Endothelial cell of umbilical vein (primary cell): Measurements from ENCODE around the gene WRAP53. TPM values are rescaled to one million over a fixed set of nuclear protein-coding genes. Genes with fewer than 3 reads are reported as not detected.

Experiments used
- BruUV-seq: library from RNA; stranded (reverse); fragments of 400-500 nt; replicated peaks from 2 replicates; lab custom pipeline; 2021; lab: Mats Ljungman, UMichigan
- CTCF ChIA-PET: fragments of 300-600, 350-600 bp; sonication (Branson Sonifier 250); formaldehyde crosslinking; loops from one replicate; lab custom pipeline; 2021; ENCODE audit warnings: antibody characterized with exemption, inconsistent platforms; lab: Charles Lee
- POLR2A ChIA-PET: fragments of 300-600, 350-600 bp; sonication (Branson Sonifier 250); formaldehyde crosslinking; loops from one replicate; lab custom pipeline; 2021; ENCODE audit warnings: antibody characterized with exemption, inconsistent platforms; lab: Charles Lee
- DNase-seq: peaks from one replicate; pipeline ENCODE4 v3.0.0-alpha.2; 2011; ENCODE audit warnings: low read depth, low spot score
- FAIRE-seq: peaks from 2 replicates; lab custom pipeline; 2011; peaks lifted over from hg19 to GRCh38; lab: Jason Lieb, UNC
- H2AFZ ChIP-seq: 2 replicates; pipeline ENCODE4 v1.6.0; 2012; ENCODE audit warnings: low read depth, low read length, control low read depth, inconsistent platforms
- H3K27ac ChIP-seq: 2 replicates; pipeline ENCODE4 v1.5.1; 2011; ENCODE audit warnings: low read depth, mild to moderate bottlenecking, control low read depth, low read length, moderate library complexity; ENCODE audit not compliant: insufficient read depth
- H3K27me3 ChIP-seq, 2 experiments: 2 replicates each; pipeline versions ENCODE4 v1.6.0 to v1.6.1; 2011; ENCODE audit warnings: low read length in 2 of 2, mixed read lengths in 1 of 2; ENCODE audit not compliant: control insufficient read depth in 2 of 2, insufficient read depth in 2 of 2
- H3K36me3 ChIP-seq, 2 experiments: 2 replicates in 1 of 2; 3 replicates in 1 of 2; pipeline ENCODE4 v1.5.1; 2011; ENCODE audit warnings: low read length in 2 of 2, mild to moderate bottlenecking in 1 of 2, moderate library complexity in 1 of 2; ENCODE audit not compliant: control insufficient read depth in 2 of 2, insufficient read depth in 2 of 2; ENCODE audit errors: extremely low read depth in 1 of 2
- H3K4me1 ChIP-seq: 3 replicates; pipeline ENCODE4 v1.5.1; 2011; ENCODE audit warnings: mild to moderate bottlenecking, low read length; ENCODE audit not compliant: control insufficient read depth, insufficient read depth; ENCODE audit errors: extremely low read depth
- H3K4me2 ChIP-seq: 2 replicates; pipeline ENCODE4 v1.6.1; 2011; ENCODE audit warnings: low read length, control low read depth, mixed read lengths; ENCODE audit not compliant: insufficient read depth
- H3K4me3 ChIP-seq, 3 experiments: fragments of 200-600 bp in 1 of 3; sonication (generic), shearing (Covaris generic) in 1 of 3; replicated peaks in 1 of 3; 2 replicates each; pipeline ENCODE4 v1.5.1; 2011 to 2016; ENCODE audit warnings: control low read depth in 3 of 3, low read length in 3 of 3, mild to moderate bottlenecking in 2 of 3, inconsistent platforms in 1 of 3, low read depth in 1 of 3, moderate library complexity in 1 of 3; ENCODE audit not compliant: insufficient read depth in 1 of 3
- H3K79me2 ChIP-seq: 2 replicates; pipeline ENCODE4 v1.6.0; 2012; ENCODE audit warnings: low read length, inconsistent platforms; ENCODE audit not compliant: control insufficient read depth, insufficient read depth
- H3K9ac ChIP-seq: replicated peaks from 2 replicates; pipeline ENCODE3; 2011; ENCODE audit warnings: low read length, control low read depth; ENCODE audit not compliant: insufficient read depth; ENCODE audit errors: extremely low read depth
- H3K9me1 ChIP-seq: replicated peaks from 3 replicates; pipeline ENCODE4 v1.6.0; 2011; ENCODE audit warnings: mild to moderate bottlenecking, low read length; ENCODE audit not compliant: control insufficient read depth, insufficient read depth; ENCODE audit errors: extremely low read depth
- H3K9me3 ChIP-seq: replicated peaks from 2 replicates; pipeline ENCODE4 v1.5.1; 2012; ENCODE audit warnings: low read length, inconsistent platforms; ENCODE audit not compliant: control insufficient read depth, insufficient read depth
- H4K20me1 ChIP-seq: replicated peaks from 2 replicates; pipeline ENCODE3; 2011; ENCODE audit warnings: mild to moderate bottlenecking, low read length; ENCODE audit not compliant: control insufficient read depth, insufficient read depth; ENCODE audit errors: extremely low read depth
- CTCF ChIP-seq, 2 donors: IDR thresholded peaks; 1 replicate in 1 of 2; 2 replicates in 1 of 2; pipeline ENCODE4 v1.5.1; 2011; ENCODE audit warnings: low read length in 2 of 2, mild to moderate bottlenecking in 2 of 2, moderate library complexity in 2 of 2, control low read depth in 1 of 2, inconsistent platforms in 1 of 2, low read depth in 1 of 2; ENCODE audit not compliant: insufficient read depth in 1 of 2; ENCODE audit errors: extremely low read depth in 1 of 2
- EZH2 ChIP-seq: IDR thresholded peaks from 2 replicates; pipeline ENCODE4 v1.6.1; 2012; ENCODE audit warnings: borderline replicate concordance, low read depth, mild to moderate bottlenecking, moderate library complexity, low read length, inconsistent platforms; ENCODE audit not compliant: severe bottlenecking
- FOS ChIP-seq: IDR thresholded peaks from 2 replicates; pipeline ENCODE4 v1.6.1; 2011; ENCODE audit warnings: mild to moderate bottlenecking, low read length, moderate library complexity, borderline replicate concordance; ENCODE audit not compliant: insufficient read depth
- GATA2 ChIP-seq: IDR thresholded peaks from 2 replicates; pipeline ENCODE4 v1.7.0; 2011; ENCODE audit warnings: low read depth, mild to moderate bottlenecking, moderate library complexity, mixed read lengths, low read length; ENCODE audit not compliant: insufficient read length, insufficient read depth
- JUN ChIP-seq: IDR thresholded peaks from 2 replicates; pipeline ENCODE4 v1.6.1; 2011; ENCODE audit warnings: borderline replicate concordance, low read depth; ENCODE audit not compliant: insufficient read length, insufficient read depth
- MAX ChIP-seq: IDR thresholded peaks from 2 replicates; pipeline ENCODE4 v1.6.1; 2011; ENCODE audit not compliant: insufficient read depth, insufficient read length
- MYC ChIP-seq: IDR thresholded peaks from one replicate; pipeline ENCODE4 v1.6.1; 2011; ENCODE audit warnings: mild to moderate bottlenecking, low read depth, low read length
- POLR2A ChIP-seq: IDR thresholded peaks from 2 replicates; pipeline ENCODE4 v1.6.1; 2012; ENCODE audit warnings: low read depth, mild to moderate bottlenecking, control low read depth, low read length
- POLR2AphosphoS5 ChIP-seq: IDR thresholded peaks from 2 replicates; pipeline ENCODE4 v1.6.1; 2012; ENCODE audit warnings: low read depth, mild to moderate bottlenecking, control low read depth, low read length, moderate library complexity; ENCODE audit not compliant: insufficient read depth
- dilution Hi-C: fragments of 300-500 bp; cut with MboI; formaldehyde crosslinking; loops from one replicate; pipeline ENCODE4 v1.15.0; 2019; ENCODE audit warnings: low sequenced_read_pairs; ENCODE audit not compliant: extremely low pct_ligation_motif_present
- intact Hi-C: fragments of 100-400 bp; cut with micrococcal nuclease; formaldehyde crosslinking; loops from one replicate; pipeline ENCODE4 v1.10.0; 2022
- polyA plus RNA-seq, 4 experiments: library from polyadenylated mRNA; depleted of rRNA in 3 of 4; stranded (reverse) in 3 of 4; unstranded in 1 of 4; fragments of >200 nt; gene quantifications; 2 replicates each; pipeline versions ENCODE4 v1.2.1 to v1.2.3, GENCODE V29; 2011 to 2012; ENCODE audit warnings: missing spikeins in 1 of 4
- total RNA-seq: library from RNA; stranded (reverse); gene quantifications from 2 replicates; pipeline ENCODE4 v1.2.3, GENCODE V29; 2021

The WRAP53 gene
- total and polyA plus RNA-seq, 2 donors (not counting 3 experiments of a cell fraction or from before 2014, with no cell fraction given), result 17.9 to 28.0 TPM

GRCh38 chr17:7707858-7708750 is 19.8 kb downstream of the WRAP53 start:
- Histone ChIP-seq H3K4me2 (no peak overlapping the region), H4K20me1 (no peaks in the 10 kb centered on the region), H3K4me1 (peaks cover 6% of the 10 kb centered on the region), H3K36me3 (no peaks in the 10 kb centered on the region), H3K9ac (no peak overlapping the region), H3K27ac (no peak overlapping the region), H3K4me3 (no peak overlapping the region), H2AFZ (no peak overlapping the region), H3K9me3 (no peaks in the 10 kb centered on the region), H3K27me3 (peaks cover 35% of the 10 kb centered on the region in 2 experiments), H3K79me2 (no peaks in the 10 kb centered on the region), H3K9me1 (no peaks in the 10 kb centered on the region)
- POLR2A ChIA-PET, result no interaction called here
- intact Hi-C loops, result no loop called here
- DNase-seq (no peak), FAIRE-seq (no peak)
- CTCF ChIA-PET, result no interaction called here
- TF ChIP-seq JUN (no peak), MAX (no peak), EZH2 (no peak), POLR2AphosphoS5 (no peak), POLR2A (no peak), MYC (no peak), CTCF (IDR thresholded peaks at IDR 0.05; ENCODE audit: extremely low read depth in 1 of 2, insufficient read depth in 1 of 2, low read depth in 1 of 2, low read length in 2 of 2) (no peak), FOS (no peak), GATA2 (no peak)
- BruUV-seq, result no TSS peak
- dilution Hi-C loops, result no loop called here
